GM18951 (cell line): ENCODE data around the gene TNNI2.

Source experiments
- POLR2A ChIP-seq: IDR thresholded peaks from 4 replicates; pipeline ENCODE4 v1.6.1; 2011; ENCODE audit warnings: mild to moderate bottlenecking; ENCODE audit not compliant: insufficient read length, insufficient read depth; ENCODE audit errors: extremely low read depth
- in situ Hi-C: fragments of 300-500 bp; cut with MboI; formaldehyde crosslinking; loops from one replicate; pipeline ENCODE4 v1.12.0; 2022; ENCODE audit warnings: low sequenced_read_pairs, mixed read lengths, inconsistent platforms; ENCODE audit not compliant: unreplicated experiment

Gene TNNI2

GRCh38 chr11:1812801-1813200 is 26.0 kb upstream of the TNNI2 start:
- TF ChIP-seq POLR2A = no peak
- in situ Hi-C loops = loop anchor here (10.0 kb wide), 1 partner anchor 118 kb away; the partner anchor contains the start of gene KRTAP5-6

- in situ Hi-C loops = loop anchor here (10.0 kb wide), 1 partner anchor 119 kb away; the partner anchor contains the start of gene KRTAP5-6
Observed at GRCh38 chr11:1813356-1813755, 25.4 kb upstream of the TNNI2 start.

DNA sequence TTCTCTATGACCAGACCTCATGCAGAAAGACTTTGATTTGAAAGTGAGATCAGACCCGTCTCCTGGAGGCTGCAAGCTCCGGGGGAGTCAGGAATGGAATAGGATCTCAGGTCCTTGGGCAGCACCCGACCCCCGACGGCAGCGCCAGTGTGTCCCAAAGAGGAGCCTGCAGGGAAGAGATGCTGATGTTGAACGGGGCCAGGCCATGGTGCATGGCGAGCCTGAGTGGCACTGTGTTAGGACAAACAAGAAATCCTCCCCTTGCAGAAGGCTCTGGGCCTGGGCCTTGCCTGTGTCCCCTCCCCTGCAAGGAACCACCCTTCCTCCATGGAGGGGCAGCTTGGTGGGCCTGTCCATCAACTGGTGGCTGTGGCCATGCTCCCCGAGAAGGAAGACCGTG is 24.1 kb upstream of the TNNI2 start:
- in situ Hi-C loops = loop anchor here (10.0 kb wide), 1 partner anchor 120 kb away; the partner anchor contains the start of gene KRTAP5-6
- TF ChIP-seq POLR2A = no peak

DNA sequence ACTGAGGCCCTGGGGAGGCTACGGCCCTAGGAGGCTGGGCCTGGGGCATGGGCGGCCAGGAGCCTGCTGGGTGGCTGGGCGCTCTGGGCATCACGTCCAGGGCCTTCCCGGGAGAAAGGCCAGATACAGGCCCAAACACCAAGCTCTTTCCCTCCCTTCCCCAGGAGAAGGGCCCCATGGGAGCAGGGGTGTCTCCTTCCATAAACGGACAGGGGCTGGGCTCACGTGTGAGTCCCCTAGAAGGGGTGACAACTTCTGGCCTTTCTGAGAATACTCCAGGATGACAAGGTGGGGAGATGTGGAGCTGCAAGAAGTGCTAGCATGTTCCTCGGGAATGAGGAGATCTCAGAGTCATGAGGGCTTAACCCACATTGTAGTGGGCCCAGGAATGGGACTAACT is 23.5 kb upstream of the TNNI2 start:
- no peak for TF ChIP-seq POLR2A
- in situ Hi-C loops = loop anchor here (10.0 kb wide), 1 partner anchor 121 kb away; the partner anchor contains the start of gene KRTAP5-6

DNA sequence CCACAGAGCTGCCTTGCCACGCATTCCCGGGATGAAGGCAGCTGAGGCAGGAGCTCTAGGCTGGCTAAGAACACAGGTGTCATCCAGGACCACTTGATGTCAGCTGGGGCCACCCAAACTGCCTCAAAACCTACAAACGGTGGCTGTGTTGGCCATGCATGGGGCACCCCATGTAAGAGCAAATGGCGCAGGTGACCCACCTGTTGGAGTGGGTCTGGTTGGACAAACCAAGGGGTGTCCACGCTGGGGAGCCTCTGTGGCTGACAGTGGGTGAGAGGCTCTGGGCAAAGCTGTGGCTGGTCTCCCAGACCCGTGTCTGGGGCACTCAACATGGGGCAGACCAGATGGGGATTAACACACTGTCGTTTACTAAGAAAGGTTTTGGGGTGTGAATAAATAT is 23.0 kb upstream of the TNNI2 start:
- in situ Hi-C loops = loop anchor here (10.0 kb wide), 1 partner anchor 121 kb away; the partner anchor contains the start of gene KRTAP5-6

GRCh38 chr11:1817000-1817399 is 21.8 kb upstream of the TNNI2 start:
- in situ Hi-C loops = loop anchor here (10.0 kb wide), 1 partner anchor 122 kb away; the partner anchor contains the start of gene KRTAP5-6
- no peak for TF ChIP-seq POLR2A

More for the DNA sequence above, 23.0 kb upstream of the TNNI2 start:
- no peak for TF ChIP-seq POLR2A

- in situ Hi-C loops = loop anchor here (10.0 kb wide), 1 partner anchor 123 kb away; the partner anchor contains the start of gene KRTAP5-6
Observed at GRCh38 chr11:1817511-1817910, 21.3 kb upstream of the TNNI2 start.

GRCh38 chr11:1819074-1819473 is 19.7 kb upstream of the TNNI2 start:
- no peak for TF ChIP-seq POLR2A
- in situ Hi-C loops = loop anchor here (10.0 kb wide), 1 partner anchor 124 kb away; the partner anchor contains the start of gene KRTAP5-6

More at GRCh38 chr11:1817511-1817910, 21.3 kb upstream of the TNNI2 start:
- no peak for TF ChIP-seq POLR2A

DNA sequence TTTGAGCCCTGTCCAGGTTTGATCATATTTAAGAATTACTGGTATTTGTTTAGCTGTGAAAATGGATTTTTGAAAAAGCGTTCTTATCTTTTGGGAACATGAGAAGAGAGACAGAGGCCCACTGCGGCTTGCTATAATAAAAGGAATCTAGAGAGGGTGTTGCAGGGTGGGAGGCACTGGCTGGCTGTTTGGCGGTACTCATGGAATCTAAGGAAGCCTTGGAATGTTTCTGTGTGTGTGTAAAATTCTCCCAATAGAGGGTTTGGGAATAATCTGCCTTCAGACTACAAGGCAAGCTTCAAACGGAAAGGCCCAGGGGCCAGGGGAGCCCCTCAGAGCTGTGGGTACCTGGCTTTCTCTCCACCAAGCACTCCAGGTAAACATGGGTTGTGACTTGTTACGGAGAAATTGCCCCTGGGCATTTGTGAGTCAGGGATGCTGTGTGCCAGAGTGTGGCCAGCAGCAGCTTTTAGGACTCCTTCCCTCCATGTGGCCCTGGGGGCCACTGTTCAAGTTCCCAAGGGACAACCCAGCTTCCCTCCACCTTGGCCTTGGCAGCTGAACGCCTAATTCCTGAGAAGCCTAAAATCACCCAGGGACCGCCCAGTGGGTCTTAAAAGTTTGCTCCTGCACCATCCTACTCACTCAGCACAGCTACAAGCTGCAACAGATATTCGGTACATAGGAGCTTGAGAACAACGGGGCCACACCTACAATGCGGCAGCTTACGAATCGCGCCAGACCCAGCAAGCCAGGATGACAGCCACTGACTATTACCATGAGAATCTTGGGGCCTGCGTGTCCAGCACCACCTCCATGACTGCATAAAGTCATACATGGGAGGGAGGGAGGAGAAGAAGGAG is 18.1 kb upstream of the TNNI2 start:
- in situ Hi-C loops = loop anchor here (10.0 kb wide), 1 partner anchor 344 kb away; the partner anchor contains the start of gene INS

GRCh38 chr11:1821562-1821961 is 17.2 kb upstream of the TNNI2 start:
- no peak for TF ChIP-seq POLR2A
- in situ Hi-C loops = loop anchor here (10.0 kb wide), 1 partner anchor 343 kb away; the partner anchor contains the start of gene INS

More for the DNA sequence above, 18.1 kb upstream of the TNNI2 start:
- TF ChIP-seq POLR2A = no peak

GRCh38 chr11:1822648-1823375 is 16.0 kb upstream of the TNNI2 start:
- in situ Hi-C loops = loop anchor here (10.0 kb wide), 1 partner anchor 342 kb away; the partner anchor contains the start of gene INS
- no peak for TF ChIP-seq POLR2A

DNA sequence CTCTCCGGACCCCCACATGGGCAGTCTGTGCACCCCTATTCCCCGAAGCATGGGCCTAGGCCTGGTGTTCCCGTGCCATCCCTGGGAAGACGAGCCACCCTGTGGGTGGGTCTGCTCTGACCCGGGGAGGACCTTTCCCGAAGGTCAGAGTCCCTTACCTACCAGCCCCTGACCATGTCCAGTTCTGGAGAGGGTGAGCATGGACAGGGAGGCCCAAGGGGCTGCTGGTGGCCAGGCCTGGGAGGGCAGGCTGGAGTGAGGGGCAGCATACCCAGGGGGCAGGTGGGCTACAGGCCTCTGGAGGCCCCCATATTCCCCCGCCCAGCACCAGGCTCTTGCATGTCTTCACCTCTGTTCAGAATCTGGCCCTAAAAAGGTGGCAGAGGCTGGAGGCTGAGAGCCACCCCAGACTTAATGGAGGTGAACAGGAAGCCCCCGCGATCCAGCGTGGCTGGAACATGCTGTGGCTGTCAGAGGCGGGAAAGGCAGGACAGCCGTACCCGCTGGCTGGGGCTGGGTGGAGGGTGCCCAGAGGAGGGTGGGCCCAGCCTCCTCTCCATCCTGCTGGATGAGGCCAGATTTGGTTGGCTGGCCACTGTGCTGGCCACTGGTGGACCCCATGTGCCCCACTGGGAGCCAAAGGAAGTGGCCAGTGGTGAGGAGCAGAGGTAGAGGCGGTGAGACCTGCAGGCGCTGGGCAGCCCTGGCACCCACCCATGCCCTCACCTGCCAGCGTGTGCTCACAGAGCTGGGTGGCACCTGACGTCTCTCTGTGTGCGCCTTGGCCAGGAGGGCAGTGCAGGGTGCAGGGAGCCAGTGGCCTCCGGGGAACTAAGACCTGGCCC is 15.2 kb upstream of the TNNI2 start:
- no peak for TF ChIP-seq POLR2A
- in situ Hi-C loops = loop anchor here (10.0 kb wide), 1 partner anchor 341 kb away; the partner anchor contains the start of gene INS
